Esophagus squamous epithelium (tissue), 4 donors: ENCODE data around the gene FAM163B.

Experiments used
- CTCF ChIP-seq, 6 experiments: fragments of 450-650 bp in 4 of 6; fragments of 200-600 bp in 2 of 6; sonication (generic) in 2 of 6; IDR thresholded peaks; one replicate each; pipeline ENCODE4 v1.5.1; 2016 to 2019; ENCODE audit warnings: antibody characterized with exemption in 6 of 6, mild to moderate bottlenecking in 4 of 6, moderate library complexity in 4 of 6
- POLR2A ChIP-seq, 4 donors: fragments of 450-650 bp; IDR thresholded peaks; one replicate each; pipeline ENCODE4 v1.6.1; 2017; ENCODE audit warnings: antibody characterized with exemption in 4 of 4, mild to moderate bottlenecking in 4 of 4, moderate library complexity in 3 of 4

DNA sequence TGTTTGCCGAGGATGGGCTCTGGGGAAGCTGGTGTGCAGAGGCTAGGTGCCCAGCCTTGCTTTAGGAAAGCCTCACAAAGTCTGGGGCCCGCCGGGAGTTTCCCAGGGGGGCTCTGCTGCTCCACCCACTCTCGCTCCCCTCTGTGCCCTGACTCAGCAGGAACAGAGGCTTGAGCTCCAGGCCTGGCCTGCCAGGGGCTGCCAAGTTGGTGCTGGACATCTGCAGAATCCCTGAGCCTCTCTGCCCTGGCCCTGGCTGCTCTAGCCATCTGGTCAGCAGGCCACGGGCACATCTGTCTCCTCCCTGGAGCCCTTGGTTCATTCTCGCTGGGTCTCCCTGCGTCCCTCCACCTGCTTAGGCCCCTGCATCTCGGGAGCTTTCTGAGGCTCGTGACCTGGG is 75.3 kb downstream of the FAM163B start:
- TF ChIP-seq CTCF (IDR thresholded peaks at IDR 0.05) (no peak), POLR2A (IDR thresholded peaks at IDR 0.05) (no peak)
